ENCODE measurements around the gene SV2B.

SV2B gene

GRCh38 chr15:91238644-91239425 lies 138.8 kb downstream of the SV2B start:
- DNase-seq, result no peak

- no peak for DNase-seq
Observed at GRCh38 chr15:91243826-91244225, 143.8 kb downstream of the SV2B start.

- no peak for DNase-seq
Observed at GRCh38 chr15:91244919-91245318, 144.9 kb downstream of the SV2B start.

- no peak for DNase-seq
Observed at GRCh38 chr15:91246998-91247397, 146.9 kb downstream of the SV2B start.

- DNase-seq, result no peak
Observed at GRCh38 chr15:91249591-91249990, 149.5 kb downstream of the SV2B start.

- no peak for DNase-seq
Observed at GRCh38 chr15:91252322-91252721, 152.3 kb downstream of the SV2B start.

GRCh38 chr15:91252756-91253155 lies 152.7 kb downstream of the SV2B start:
- DNase-seq, result no peak

GRCh38 chr15:91253605-91254004 lies 153.5 kb downstream of the SV2B start:
- DNase-seq, result no peak

- DNase-seq, result no peak
Observed at GRCh38 chr15:91254766-91255165, 154.7 kb downstream of the SV2B start.

GRCh38 chr15:91255670-91256192 lies 155.7 kb downstream of the SV2B start:
- DNase-seq, result no peak

- DNase-seq, result no peak
Observed at GRCh38 chr15:91257746-91258414, 157.8 kb downstream of the SV2B start.

- DNase-seq, result no peak
Observed at GRCh38 chr15:91258415-91258759, 158.3 kb downstream of the SV2B start.

- DNase-seq, result no peak
Observed at GRCh38 chr15:91259077-91259476, 159.0 kb downstream of the SV2B start.

GRCh38 chr15:91261345-91261744 lies 161.3 kb downstream of the SV2B start:
- no peak for DNase-seq

- DNase-seq, result no peak
Observed at GRCh38 chr15:91263632-91264531, 163.8 kb downstream of the SV2B start.

- DNase-seq, result no peak
Observed at GRCh38 chr15:91264651-91265351, 164.7 kb downstream of the SV2B start.

GRCh38 chr15:91265416-91265940 lies 165.4 kb downstream of the SV2B start:
- DNase-seq, result no peak

GRCh38 chr15:91268510-91268909 lies 168.5 kb downstream of the SV2B start:
- no peak for DNase-seq

- DNase-seq, result no peak
Observed at GRCh38 chr15:91270747-91271146, 170.7 kb downstream of the SV2B start.

- DNase-seq, result no peak
Observed at GRCh38 chr15:91271565-91272153, 171.6 kb downstream of the SV2B start.

- no peak for DNase-seq
Observed at GRCh38 chr15:91275844-91276243, 175.8 kb downstream of the SV2B start.

GRCh38 chr15:91278951-91279350 lies 178.9 kb downstream of the SV2B start:
- no peak for DNase-seq
